PFSK-1 (cell line): ENCODE measurements around the gene NEGR1.

Experiments
- POLR2AphosphoS5 ChIP-seq: IDR thresholded peaks from 2 replicates; pipeline ENCODE4 v1.6.1; 2012; ENCODE audit warnings: low read depth, mild to moderate bottlenecking, control low read depth, low read length, moderate library complexity
- SIN3A ChIP-seq: IDR thresholded peaks from 2 replicates; pipeline ENCODE4 v1.6.1; 2012; ENCODE audit warnings: mild to moderate bottlenecking, low read length, moderate library complexity, borderline replicate concordance; ENCODE audit not compliant: insufficient read depth

DNA sequence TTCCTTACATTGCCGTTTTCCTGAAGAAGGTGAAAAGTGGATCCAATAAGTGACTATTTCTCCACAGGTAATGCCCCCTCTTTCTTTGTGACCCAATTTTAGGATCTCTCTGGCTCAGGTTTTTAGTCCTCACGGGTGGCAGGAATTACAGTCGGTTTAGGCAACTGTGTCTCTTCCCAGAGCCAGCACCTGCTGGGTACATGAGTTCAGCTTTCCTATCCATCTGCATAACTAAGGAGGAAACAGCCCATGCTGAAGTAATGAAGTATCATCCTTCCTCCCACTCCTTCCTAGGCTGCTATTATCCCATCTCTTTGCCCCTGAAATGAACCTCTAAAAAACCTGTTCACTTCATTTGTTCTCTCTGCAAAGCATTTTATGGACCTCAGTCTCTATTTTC lies 544.6 kb downstream of the NEGR1 start:
- no peak for TF ChIP-seq SIN3A
- no peak for TF ChIP-seq POLR2AphosphoS5
